GM18498 (cell line): ENCODE results near the gene FBXO21.

Source experiments
- ATAC-seq: cut with Tn5 transposase; IDR thresholded peaks from one replicate; pipeline ENCODE4 v1.9.1; 2021; ENCODE audit warnings: mild to moderate bottlenecking, moderate library complexity; ENCODE audit not compliant: unreplicated experiment

FBXO21 gene

DNA sequence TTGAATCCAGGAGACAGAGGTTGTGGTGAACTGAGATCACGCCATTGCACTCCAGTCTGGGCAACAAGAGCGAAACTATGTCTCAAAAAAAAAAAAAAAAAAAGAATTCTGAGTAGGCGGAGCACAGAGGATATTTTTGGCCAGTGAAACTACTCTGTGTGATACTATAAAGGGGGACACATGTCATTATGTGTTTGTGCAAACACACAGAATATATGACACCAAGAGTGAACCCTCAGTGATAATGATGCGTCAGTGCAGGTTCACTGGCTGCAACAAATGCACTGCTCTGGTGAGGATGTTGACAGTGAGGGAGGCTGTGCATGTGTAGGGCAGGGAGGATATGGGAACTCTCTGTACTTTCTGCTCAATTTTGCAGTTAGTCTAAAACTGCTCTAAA lies 24.2 kb downstream of the FBXO21 start:
- no peak for ATAC-seq

DNA sequence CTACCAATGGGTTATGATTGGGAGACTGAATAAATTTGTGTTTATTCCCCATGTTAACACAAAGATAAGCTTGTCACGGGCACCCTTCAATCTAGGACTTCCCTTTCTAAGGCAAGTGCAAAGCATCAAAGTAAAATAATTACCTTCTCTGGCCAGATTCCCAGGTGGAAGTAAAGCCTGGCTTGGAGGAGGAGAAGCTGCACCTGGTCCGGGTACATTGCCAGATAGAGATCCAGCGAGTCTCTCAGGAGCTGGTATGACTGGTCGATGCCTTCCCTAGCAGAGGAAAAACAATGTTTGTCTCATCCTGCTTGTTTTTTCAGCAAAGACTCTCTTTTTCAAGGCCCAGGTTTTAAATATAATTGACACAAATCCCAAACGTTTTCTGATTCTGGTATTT lies 24.9 kb downstream of the FBXO21 start:
- ATAC-seq = no peak

DNA sequence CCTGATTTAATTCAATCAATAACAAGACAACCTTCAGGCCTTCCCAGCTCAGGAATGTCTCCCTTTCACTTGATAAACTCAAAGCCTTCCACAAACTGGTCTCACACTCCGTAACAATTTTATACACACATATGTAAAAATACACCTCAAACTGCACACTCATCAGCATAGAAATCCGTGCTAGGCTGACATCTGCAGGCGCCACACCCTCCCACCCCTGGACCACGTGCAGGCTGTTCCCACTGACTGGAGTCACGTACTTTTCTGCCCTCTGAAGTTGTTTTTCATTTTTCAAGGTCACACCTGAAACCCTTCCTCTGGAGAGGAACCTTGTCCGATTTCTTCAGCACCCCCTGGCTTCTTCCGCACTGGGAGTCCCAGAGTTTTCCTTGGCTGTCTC lies 27.6 kb downstream of the FBXO21 start:
- ATAC-seq = no peak

DNA sequence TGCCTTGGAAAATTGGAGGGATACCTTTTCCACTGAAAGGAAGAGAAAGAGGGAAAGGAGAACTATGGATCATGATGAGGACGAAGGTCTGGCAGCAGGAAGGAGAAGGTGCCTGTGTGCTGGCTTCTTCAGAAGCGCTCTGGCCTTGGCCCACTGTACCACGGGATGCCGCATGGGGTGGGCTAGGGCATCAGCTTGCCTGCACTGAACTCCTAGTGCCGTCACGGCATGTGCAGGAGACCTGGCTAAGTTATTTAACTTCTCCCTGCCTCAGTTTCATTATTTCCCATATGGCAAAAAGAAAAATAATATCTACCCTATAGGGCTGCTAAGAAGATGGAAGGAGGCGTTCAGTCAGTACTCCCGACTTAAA lies 28.1 kb downstream of the FBXO21 start:
- ATAC-seq = no peak

GRCh38 chr12:117161460-117162166 lies 28.7 kb downstream of the FBXO21 start:
- ATAC-seq = no peak

GRCh38 chr12:117159674-117160073 lies 30.6 kb downstream of the FBXO21 start:
- ATAC-seq = no peak

DNA sequence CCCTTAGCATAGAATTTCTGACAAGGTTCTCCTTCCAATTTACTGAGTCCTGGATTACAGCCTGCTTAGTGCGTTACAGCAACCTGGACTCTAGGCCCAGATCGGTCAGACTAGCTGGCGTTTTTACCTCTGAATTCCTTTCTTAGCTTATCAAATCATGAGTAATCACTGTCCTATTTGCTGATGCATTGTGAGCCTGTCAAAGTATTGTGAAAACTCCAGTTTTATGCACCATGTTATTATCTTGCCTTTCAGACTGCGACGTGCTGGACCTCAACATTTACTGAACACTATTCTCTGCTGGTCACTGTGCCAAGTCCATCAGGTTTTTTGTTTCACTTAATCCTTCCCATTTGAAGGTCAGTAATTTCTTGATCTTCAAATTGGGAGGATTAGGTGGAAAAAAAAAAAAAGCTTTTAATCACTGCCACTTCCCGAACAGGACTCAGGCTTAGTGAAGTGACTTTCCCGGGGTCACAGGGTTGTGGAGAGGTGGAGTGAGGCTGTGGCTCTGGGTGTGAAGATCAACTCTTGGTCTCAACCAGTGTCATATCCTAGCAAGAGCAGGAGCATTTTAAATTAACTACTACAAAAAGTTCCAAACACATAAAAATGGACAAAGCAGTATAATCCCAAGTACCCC lies 31.2 kb downstream of the FBXO21 start:
- no peak for ATAC-seq

DNA sequence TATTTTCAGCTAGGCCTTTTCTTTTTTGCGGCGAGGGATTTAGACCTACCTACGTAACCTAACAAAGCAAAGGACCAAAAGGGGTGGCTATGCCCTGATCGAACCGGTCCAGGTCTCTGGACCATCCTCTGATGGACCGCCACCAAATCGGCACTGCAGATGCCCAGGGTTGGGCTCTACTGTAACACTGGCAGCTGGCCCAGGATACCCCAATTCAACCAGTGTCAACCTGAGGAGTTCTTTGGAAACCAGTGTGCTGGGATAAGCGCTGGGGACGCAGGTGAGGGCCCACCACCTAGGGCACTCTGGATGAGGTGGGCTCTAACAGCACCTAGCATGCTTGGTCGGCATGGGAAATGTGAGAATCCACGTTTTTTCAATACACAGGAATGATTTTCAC lies 32.2 kb downstream of the FBXO21 start:
- no peak for ATAC-seq

- ATAC-seq = no peak
These were observed 34.8 kb downstream of the FBXO21 start for GRCh38 chr12:117155278-117156060.

DNA sequence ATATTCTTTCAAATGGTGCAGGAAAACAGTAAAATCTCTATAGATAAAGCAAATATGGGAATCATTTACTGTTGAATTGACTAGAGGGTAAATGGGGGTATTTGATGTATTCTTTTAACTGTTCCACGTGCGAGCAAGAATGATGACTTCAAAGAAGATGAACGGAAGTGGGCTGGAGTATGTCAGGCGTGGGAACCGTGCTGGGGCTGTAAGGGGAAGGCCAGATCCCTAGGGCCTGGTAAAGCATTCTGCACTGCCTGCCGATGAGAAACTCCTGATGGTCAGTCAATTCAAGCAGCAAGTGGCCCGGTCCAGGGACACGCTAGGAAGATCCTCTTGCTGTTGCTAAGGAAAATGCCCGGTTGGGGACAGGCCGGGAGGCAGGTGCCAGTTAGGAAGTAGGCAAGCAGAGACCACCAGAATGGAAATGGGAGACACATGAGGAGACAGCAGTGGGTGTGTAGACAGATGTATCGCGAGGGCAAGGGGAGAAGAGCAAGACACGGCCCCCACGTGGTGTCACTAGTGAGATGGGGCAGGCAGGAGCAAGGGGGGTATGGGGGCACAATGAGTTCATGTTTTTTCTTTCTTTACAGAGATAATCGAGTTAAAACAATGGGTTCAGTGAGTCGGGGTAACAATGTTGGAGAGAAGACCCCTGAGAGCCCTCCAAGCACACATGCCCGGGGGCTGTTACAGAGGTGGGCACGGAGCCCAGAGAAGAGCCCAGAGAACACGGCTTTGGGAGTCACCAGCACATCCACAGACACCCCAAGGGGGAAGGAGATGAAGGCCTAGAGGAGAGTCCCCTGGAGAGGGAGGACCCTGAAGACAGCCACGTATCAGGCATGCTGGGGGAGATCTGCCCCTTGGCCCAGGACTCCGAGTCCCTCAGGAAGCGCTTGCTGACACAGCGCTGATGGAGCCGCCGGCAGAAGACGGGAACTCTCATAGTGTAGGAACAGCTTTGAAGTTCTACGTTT lies 37.2 kb downstream of the FBXO21 start:
- ATAC-seq = no peak

GRCh38 chr12:117151403-117152031 lies 38.8 kb downstream of the FBXO21 start:
- ATAC-seq = no peak

DNA sequence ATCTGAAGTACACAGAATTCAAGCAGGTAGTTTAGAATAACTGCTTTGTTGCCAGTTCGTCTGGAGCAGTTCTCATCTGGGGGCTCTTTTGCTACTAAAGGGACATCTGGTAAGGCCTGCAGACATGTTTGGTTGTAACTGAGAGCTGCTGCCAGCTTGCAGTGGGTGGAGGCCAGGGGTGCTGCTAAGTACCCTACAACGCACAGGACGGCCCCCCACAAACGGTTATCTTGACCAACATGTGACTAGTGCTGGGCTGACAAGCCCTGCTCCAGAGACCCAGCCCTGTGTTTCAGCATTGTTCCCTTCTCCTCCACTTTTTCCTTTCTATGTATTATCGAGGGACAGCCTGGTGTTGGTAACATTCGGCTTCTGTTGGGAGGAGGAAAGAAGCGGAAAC lies 40.8 kb downstream of the FBXO21 start:
- no peak for ATAC-seq

GRCh38 chr12:117148642-117149041 lies 41.6 kb downstream of the FBXO21 start:
- ATAC-seq = no peak

- ATAC-seq = no peak
These were observed 42.6 kb downstream of the FBXO21 start for GRCh38 chr12:117147639-117148038.

DNA sequence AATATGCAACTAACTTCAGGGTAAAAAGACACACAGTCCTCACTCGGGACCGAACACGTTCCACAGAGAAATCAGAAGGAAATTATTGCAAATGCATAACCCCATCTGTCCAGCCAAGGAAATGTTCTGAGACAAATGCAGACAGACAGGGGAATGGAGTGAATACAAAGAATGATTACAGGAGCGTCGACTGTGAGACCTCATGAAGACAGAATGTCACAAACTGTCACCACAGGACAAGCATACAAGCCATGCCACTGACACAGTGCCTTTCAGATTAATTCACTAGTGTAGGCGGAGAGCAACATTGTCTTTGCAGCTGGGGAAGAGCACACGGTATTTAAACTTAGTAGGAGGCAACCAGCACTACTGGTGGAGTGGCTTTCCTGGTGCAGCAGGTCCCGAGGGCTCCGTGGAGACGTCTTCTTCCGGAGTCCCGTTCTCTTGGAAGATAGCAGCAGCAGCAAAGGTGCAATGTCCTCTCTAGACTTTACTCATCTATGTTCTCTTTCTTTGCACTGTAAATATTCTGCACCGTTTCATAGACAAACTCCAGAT lies 44.6 kb downstream of the FBXO21 start:
- no peak for ATAC-seq

GRCh38 chr12:117144599-117144998 lies 45.7 kb downstream of the FBXO21 start:
- ATAC-seq = no peak

DNA sequence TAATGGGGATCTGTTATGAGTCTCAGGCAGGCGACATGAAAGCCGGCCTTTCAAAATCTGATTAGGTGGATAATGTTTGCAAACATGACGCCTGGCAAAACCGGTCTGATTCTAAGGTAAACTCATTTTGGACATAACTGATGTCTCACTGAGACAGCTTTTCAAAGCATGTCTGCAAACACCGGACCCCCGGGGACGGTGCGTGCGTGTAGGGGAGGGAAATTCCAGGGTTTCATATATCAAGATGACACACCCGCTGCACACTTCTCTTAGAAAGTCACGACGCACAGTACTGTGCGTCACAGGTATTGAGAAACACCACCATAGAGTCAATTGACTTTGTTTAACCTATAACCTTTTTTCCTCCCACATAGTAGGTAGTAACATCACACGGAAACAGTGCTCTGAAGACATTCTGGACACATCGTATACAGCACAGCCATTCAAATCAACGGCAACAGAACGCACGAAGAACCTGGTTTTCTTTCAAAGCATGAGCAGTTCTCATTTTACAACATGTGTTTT lies 47.2 kb downstream of the FBXO21 start:
- ATAC-seq = no peak

DNA sequence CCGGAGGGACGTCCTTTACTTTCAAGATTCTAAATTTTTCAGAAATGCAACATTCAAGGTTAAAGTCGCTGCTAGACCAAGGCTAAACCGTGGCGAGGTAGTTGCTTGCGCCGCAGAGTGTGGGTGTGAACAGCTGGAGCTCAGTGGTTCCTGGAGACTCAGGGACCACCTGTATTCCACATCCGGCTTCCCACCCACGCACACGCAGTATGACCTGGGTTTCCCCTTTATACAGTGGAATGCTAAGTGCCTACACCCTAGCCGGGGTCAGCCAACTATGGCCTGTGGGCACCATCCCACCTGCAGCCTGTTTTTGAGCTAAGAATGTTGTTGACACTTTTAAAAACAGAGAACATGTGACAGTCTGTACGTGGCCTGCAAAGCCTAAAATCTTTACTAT lies 48.2 kb downstream of the FBXO21 start:
- no peak for ATAC-seq

GRCh38 chr12:117141097-117141898 lies 49.0 kb downstream of the FBXO21 start:
- no peak for ATAC-seq
